Measurements from ENCODE around the gene TOP3A.
A peak's percentile ranks its signal among the peaks of the same experiment; 100 is the strongest.

Gene TOP3A

DNA sequence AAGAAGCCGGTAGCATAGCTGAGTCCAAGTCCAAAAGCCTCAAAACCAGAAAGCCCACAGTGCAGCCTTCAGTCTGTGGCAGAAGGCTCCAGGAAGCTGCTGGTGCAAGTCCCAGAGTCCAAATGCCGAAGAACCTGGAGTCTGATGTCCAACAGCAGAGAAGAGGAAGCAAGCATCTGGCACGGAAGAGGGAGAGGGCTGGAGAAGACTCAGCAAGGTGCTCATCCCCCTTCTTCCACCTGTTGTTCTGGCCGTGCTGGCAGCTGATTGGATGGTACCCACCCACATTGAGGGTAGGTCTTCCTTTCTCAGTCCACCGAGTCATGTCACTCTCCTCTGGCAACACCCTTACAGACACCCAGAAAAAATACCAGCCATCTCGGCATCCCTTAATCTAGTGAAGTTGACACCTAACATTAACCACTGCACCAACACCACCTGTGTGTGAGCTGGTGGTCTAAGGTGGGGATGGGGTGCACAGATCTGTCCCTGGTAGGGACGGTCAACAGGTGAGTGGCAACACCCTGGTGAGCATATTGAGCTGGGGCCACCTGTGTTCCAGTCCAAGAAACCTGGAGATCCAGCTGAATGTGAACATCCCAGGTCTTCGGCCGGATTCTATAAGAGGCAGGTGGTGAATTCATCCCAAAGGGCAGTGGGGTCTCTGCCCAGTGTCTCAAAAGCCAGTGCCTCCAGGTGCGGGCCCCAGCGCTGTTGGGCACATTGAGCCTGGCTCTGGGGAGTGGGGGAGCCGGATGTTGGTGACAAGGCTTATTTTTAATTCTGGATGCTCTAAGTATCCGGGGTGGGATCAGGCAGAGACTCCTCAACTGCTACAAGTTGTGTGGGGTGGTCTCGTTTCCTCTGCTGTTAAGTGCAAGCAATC, 44.5 kb downstream of the TOP3A start:
- no peak for DNase-seq

DNA sequence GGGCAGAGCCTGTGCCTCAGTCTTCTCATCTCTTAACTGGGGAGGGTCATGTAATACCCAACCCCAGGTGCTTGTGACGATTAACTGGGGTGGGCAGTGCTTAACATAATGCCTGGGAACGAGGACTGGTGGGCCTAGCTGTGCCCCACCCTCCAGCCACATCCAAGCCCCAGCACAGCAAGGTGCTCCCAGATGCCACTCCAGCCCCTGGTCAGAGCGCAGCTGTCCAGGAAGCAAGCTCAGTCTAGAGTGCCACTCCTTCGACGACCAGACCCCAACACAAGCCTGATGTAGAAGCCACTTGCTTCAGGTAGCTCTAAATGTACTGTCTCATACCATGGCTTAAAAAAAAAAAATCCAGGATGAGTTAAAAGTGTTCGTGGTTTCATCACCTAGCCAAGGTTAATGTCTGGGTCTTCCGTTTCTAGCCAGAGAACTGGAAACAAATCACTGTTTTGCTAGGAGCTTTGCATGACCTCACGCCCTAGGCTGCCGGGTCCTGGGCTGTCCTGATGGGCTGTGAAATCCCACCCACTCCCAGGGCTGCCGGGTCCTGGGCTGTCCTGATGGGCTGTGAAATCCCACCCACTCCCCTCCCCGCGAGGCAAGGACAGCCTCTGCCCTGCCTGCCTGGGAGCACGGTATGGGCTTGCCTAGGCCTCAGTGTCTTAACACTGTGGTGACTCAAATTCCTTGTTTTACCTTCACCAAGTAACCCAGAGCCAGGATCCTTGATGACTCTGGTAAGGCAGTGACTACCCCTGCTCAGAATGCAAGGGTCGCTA, 46.7 kb downstream of the TOP3A start:
- DNase-seq: peak; percentile 68

DNA sequence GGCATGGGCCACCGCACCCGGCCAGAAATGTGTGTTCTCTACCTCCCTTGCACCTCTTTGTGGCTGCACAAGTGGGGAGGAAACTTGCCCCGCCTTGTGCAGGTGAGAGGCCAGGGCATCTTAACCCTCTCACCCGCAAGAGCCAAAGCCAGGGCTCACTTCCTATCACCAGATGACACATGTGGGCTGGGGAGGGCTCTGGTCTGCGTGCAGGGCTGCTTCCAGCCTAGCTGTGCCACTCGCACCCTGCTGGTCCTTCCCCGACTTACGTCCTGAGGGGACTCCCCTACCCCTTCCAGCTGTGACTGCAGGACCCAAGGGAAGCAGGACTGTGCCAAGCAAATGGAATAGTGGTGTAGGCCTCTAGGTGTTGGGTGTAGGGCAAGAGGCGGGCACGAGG, 47.4 kb downstream of the TOP3A start:
- DNase-seq: no peak

DNA sequence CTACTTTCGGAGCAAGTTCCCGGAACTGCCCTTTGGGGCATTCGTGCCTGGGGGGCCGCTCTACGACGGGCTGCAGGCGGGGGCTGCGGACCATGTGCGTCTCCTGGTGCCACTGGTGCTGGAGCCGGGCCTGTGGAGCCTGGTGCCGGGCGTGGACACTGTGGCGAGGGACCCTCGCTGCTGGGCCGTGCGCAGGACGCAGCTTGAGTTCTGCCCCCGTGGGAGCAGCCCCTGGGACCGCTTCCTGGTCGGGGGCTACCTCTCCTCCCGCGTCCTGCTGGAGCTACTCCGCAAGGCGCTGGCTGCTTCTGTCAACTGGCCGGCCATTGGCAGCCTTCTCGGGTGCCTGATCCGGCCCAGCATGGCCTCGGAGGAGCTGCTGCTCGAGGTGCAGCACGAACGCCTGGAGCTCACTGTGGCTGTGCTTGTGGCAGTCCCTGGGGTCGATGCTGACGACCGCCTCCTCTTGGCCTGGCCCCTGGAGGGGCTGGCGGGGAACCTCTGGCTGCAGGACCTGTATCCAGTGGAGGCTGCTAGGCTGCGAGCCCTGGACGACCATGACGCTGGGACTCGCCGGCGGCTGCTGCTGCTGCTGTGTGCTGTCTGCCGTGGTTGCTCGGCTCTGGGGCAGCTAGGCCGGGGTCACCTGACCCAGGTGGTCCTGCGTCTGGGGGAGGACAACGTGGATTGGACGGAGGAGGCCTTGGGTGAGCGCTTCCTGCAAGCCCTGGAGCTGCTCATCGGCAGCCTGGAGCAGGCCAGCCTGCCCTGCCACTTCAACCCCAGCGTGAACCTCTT, 50.7 kb downstream of the TOP3A start:
- no peak for DNase-seq

DNA sequence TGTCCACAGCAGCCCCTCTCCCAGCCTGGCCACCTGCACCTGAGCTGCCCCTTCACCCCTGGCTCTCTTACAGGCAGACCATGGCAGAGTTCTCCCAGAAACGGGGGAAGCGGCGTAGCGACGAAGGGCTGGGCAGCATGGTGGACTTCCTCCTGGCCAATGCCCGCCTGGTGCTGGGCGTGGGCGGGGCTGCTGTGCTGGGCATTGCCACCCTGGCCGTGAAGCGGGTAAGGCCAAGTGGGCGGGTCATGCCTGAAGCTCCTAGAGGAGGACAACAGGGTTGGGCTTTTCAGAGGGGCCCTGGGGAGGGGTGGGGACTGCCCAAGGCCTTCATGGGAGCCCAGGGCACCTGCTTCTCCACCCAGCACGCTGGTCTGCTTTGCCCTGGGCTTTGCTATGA, 52.2 kb downstream of the TOP3A start:
- no peak for DNase-seq

DNA sequence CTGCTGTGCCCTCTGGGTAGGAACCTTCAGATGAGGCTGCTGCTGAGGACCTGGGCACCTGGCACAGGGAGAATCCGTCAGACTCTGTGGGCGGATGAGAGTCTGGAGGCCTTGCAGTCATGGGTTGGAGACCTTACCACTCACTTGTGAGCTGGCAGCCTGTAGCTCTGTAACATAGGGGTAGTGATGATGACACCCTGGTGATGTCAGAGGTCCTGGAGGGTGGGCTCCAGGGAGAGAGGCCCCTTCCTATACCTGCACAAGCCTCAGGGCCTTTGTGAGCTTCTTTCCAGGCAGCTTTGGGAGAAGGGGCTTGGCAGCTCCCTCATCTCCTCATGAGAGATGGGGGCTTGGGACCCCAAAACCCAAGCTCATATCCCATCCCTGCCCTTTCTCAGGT, 52.7 kb downstream of the TOP3A start:
- DNase-seq: no peak

DNA sequence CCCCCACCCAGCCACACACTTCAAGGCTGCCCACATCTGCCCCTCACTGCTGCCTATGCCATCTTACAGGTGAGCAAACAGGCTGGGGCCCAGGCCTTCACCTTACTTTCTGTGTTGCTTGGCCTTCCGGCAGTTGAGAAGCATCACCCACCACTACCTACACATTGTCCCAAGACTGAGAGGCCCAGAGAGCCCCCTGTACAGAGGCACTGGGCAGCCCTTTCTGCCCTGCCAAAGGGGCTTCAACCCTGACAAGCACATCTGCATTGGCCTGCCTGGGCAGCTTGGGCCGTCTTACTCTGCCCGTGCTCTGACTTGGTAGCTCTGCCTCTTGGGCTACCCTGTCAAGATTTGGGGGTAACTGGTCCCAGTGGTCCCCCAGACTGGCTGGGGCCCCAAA, 53.1 kb downstream of the TOP3A start:
- DNase-seq: no peak

DNA sequence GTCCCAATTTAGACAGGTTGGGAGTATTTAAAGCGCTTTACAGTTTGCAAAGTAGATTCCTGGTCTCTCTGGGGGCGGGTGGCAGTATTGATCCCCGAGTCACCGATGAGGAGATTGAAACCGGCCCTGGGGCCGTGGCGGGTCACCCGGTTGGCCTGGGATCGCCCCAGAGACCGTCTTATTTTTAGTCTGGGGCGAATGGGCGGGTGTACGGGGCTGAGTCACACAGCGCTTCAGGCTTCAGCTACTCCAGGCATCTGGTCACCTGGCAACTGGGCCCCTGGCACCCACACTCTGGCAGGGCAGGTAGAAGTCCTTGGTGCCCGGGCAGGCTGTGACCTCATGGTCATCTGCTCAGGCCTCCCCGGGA, 53.7 kb downstream of the TOP3A start:
- DNase-seq: peak; percentile 9

DNA sequence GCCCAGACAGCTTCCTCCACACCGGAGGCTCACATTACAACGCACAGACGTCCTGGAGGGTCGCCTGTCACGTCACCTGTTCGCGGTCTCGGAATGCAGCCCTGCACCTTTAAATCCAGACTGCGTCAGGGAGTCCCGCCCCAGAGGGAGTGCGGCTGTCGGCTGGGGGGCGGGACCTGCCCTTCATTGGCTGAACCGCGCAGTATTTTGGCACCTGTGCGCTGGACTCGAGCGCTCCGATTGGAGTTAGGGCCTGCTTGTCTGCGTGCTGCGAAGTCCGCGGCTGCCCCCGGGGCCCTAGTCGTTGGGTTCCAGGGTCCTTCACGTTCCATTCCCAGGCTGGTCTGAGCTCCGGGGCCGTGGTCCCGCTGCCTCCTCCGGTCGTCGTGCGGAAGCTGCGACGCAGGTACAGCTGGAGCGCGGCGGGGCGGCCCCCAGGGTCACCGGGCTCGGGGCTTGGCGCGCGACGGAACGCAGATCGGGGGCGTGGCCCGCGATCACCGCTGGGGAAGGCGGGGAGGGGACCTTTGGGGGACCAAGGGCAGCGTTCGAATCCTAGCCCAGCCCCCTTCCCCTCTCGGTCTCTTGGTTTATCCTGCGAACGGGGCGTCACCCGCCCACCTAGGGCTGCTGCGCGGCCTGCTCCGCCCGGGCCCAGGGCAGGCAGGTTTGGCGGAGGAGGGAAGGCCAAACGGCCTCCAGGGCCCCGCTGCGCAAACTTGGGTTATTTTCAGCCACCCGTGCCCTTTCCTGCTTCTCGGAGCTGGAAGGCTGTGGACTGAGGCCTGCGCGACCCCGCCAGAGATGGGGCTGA, 54.3 kb downstream of the TOP3A start, which contains the start of gene MIEF2:
MIEF2 (plus strand) TSS at position 331 of the 814 bp plus-strand sequence. CDS start 2,059 bp downstream, outside the sequence.
- peak; percentile 93 for DNase-seq

DNA sequence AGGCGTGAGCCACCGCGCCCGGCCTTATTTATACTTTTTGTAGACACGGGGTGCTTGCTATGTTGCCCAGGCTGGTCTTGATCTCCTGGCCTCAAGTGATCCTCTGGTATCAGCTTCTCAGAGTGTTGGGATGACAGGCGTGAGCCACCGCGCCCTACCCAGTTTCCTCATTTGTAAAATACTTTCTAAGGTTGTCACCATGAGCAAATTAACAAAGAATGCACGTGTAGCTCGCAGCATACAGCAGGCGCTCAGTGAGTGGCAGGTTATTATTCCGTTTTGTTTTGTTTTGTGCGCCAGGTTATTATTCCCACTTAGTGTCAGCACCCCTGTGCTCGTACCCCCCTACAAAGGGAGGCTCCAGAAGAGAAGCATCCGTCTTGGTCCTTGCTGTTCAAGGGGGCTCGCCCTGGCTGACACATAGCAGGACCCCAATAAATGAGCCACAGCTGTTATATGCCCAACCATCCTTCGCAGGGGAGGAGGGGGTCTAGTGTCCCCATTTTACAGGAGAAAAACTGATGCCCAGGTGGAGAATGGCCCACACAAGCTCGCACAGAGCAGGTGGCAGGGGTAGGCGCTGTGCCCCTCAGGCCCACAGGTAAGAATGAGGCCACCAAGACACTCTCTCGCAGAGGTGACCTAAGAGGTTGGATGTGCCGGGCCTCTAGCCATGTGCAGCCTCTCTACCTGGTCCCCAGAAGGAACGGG, 55.0 kb downstream of the TOP3A start:
- no peak for DNase-seq

DNA sequence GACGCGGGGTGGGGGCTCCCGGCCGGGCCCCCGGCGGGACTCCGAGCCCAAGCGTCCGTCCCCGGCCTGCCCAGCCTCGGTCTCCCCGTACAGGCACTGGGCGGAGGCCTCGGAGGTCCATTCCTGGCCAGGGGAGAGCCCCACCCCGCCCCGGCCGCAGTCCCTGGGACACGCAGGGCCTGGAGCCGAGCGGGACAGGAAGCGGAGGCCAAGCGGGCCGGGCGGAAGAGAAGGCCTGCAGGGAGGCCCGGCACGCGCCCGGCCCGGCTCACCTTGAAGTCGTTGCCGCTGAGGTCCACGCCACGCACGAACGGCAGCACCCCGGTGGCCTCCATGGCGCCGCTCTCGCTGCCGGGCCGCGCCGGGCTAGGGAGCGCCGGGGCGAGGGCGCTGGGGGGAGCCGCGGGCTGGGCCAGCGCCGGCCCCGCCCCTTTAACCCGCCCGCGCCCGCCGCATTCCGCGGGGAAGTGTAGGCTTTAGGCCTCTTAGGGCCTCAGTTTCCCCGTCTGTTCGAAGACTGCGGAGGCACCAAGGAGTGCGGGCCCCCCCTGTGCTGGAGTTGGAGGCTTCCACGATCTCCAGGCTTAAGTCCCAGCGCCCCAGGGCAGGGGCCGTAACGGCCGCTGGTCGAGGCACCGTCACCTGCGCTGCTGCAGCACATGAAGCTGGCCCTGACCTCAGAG, 56.3 kb downstream of the TOP3A start, which contains the start of gene FLII:
FLII (minus strand) TSS at position 383 of the 683 bp plus-strand sequence; CDS start at position 335, 48 bp downstream.
- DNase-seq: peak; percentile 16

DNA sequence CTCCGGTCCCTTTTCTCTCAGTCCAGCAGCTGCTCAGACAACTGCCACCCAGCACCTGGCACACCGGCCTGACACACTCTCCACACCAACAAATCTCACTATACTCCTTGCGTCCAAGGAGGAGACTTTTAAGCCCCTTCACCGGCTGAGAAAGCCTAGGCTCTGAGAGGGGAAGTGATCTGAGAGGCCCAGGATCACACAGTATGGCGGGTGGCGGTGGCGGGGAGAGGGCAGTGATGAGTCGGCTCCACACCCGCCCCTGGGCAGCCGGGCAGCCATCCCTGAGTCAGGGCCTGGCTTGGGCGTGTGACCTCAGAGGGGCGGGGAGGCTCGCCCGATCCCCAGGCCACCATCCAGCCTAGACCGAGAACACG, 56.8 kb downstream of the TOP3A start:
- peak; percentile 24 for DNase-seq

DNA sequence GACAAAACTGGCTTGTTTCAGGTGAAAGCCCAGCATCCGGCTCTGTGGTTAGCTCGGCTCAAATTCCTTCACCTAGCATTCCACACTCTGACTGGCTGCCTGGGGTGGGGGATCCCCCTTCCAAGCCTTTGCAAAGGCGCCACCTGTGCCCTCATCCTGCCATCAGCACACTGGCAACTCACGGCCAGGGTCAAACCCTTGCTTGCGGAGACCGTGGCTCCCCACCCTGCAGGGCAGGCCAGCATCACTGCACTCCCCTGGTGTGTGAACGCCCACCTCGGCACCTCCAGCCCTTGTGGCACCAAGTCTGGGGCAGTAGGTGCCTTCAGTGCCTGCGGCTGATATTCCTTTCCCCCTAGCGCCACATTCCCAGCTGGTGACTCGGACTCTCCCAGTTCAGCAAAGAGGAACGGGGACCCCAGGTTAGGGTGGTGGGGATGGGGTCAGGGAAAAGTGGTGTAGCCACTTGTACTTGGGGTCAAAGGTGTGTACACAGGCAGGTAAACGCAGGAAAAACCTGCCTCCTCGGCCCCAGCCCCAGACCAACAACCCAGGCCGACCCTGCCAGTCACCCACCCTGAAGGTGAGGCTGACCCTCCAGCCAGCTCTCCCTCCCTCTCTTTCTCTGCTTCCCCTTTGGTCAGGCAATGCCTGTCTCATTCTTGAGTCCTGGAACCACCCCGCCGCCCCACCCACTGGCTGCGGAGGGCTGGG, 57.4 kb downstream of the TOP3A start:
- DNase-seq: peak; percentile 12

DNA sequence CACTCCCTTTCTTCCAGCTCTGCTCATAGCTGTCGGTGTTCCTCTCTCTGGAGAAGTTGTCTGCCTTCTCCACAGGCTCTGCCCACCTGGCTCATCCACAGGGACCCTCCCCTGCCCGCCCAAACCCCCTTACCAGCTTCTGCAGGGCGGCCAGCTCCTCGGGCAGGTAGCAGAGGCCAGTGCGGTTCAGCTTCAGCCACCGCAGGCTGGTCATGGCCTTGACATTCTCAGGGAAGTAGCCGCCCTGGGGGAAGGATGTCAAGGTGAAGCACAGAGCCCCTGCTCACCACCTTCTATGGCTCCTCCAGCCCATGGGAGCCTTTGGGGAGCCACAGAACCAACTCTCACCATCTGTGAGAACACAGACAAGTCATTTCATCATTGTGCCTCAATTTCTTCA, 58.0 kb downstream of the TOP3A start:
- DNase-seq: no peak

DNA sequence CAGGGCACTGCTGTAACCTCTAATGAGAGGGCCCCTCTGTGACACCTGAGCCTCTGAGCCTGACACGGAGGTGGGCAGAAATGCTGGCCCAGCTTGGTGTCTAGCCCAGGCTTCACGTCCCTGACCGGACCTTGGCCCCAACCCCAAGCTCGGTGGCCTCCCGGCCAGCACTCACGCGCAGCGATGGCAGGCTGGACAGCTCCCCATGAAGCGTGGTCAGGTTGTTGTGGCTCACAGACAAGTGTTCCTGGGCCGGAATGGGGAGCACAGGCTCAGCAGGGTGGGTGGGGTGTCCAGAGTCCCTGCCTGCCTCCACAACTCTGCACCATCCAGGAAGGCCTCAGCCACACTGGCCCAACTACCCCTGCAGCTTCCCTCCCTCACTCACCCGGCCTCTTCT, 58.4 kb downstream of the TOP3A start:
- no peak for DNase-seq

DNA sequence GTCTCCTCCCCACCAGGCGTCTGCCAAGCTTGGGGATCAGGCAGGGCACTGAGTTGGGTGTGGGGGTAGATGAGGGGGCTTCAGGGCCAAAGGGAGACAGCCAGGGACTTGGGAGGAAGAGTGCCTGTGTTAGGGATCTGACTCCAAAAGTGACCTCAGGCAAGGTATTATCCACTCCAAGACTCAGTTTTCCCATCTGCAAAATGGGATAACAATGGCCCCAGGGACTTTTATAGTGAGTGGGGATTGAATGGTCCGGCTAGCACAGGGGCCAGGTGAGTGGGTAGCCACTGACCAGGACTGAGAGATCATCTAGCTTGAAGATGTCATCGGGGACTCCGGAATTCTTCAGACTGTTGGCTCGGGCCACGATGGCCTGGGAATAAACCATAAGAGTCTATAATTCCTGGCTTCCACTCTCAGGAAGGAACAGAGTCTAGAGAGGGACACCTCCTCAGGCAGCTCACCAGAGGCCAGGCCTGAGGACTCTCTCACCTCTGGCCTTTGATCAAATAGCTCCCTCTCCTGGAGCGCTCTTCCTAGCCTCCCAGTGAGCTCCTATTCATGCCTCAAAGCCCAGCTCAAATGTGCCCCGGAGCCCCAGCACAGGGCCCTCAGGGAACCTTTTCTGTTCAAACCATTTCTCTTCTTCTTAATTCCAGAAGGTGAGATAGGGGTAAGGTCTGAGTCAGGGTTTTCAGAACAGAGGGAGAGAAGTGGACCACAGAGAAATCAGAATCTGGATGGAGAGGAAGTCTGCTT, 59.7 kb downstream of the TOP3A start:
- DNase-seq: no peak

DNA sequence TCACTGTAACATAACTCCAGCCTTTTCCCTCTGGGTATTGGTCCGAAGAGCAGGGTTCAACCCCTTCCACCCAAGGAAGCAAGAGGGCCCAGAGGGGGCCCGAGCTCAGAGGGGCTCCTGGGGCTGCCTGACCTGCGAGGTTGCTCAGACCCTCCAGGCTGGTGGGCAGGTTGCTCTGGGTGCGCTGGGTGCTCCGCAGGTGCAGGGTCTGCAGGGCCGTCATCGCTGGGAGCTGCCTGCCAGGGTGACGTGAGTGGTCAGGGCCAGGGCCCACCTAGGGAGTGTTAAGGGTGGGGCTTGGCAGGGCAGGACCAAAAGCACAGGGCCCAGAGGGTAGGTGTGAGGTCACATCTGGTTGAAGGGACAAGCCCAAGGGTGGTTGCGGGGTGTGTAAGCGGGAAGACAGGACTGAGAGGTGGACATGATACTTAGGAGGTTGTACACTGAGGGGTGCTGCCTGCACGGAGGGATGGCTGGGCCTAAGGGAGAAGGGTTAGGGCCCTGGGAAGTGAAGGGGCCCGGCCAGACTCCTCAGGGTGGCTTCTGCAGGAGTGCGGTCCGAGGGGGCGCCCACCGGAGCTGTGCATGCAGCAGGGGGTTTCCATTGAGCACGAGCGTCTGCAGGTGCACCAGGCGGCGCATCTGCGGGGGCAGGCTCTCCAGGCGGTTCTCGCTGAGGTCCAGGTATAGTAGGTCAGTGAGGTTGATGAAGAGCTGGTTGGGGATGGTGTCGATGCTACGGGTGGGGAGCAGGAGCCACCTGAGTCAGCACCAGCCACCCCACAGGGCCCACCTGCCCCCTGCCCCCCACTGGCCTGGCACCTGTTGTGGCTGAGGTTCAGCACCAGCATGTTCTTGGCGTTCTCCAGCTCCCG, 60.6 kb downstream of the TOP3A start:
- no peak for DNase-seq

DNA sequence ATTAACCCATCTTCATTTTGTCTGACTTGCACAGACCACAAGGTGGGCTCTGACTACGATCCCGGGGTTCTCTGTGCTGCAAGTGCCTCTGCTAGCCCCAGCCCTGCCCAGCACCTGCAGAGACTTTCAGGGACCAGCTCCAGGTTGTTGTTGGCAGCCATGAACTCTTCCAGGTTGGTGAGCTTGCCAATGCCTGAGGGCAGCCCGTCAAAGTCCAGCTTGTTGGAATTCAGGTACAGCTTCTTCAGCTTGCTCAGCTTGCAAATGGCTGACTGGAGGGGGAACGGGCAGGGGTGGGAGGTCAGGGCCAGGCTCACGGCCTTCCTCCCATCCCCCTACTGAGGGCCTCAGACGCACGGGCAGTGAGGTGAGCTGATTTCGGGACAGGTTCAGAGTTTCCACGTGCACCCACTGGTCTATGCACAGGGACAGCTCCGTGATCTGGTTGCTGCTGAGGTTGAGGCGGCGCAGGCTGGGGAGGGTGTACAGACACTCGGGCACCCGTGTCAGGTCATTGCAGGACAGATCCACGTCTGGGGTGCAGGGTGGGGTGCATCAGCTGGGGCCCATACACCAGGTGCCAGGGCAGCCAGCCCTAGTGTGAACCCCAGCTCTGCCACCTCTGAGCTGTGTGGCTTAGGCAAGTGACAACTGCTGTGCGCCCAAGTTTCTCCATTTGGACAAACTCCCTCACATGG, 61.5 kb downstream of the TOP3A start:
- DNase-seq: no peak

All from fibroblast of upper back skin (primary cell).